Activated CD4-positive, alpha-beta T cell treated with anti-CD3 and anti-CD28 coated beads for 4 hours (primary cell): ENCODE results near the gene SENP6.

Experiments used
- DNase-seq, 2 donors: peaks; one replicate each; pipeline ENCODE4 v3.0.0-alpha.2; 2020

Gene SENP6

DNA sequence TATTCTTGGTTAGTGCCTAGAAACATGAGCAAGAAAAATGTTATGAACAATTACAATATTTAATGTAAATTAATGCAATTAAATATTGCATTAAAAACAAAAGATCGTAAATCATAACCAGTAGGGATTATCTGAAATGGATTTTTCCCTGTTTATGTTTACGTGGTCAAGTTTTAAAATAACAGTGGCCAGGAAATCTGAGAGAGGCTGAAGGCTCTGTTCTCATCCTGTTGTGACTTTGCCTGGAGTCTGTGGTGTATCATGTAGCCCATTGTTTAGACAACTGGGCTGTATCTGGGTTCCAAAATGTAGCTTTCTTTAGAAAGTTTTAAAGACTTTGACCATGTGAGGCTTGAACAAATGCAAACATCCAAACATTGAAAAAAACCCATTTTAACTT, 149.8 kb downstream of the SENP6 start:
- no peak for DNase-seq

DNA sequence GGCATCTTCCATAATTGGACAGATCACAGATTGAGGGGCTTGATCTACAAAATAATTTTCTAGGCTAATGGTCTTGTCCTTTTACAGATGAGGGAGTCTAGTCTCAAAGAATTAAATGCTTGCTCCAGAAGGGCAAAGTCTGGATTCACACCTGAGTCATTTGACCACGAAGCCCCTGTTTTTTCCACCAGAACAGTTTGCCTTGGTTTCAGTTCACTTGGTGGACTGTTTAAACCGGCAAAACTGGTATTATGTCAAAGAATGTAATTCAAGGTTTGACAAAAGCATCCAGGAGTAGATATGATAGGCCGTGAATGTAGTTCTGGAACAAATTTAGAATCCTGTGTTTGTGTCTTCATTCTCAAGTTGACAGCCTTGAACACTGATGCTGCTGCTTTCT, 150.7 kb downstream of the SENP6 start:
- no peak for DNase-seq

DNA sequence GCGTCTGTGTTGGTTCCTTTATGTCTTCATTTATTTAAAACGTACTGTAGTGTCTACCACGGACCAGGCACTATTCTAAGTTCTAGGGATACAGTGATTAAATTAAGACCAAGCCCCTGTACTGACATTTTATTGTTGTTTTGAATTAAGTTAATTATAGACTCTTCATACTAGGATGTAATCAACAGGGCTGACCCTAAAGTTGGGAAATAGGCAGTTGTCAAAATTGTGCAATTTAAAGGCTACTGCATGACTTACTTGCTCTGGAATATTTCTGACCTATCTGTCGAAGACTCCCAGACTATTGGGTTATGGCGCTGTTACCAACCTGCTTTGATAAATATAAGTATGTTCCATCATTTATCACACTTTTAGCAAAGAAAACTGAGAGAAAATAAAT, 154.0 kb downstream of the SENP6 start:
- no peak for DNase-seq

DNA sequence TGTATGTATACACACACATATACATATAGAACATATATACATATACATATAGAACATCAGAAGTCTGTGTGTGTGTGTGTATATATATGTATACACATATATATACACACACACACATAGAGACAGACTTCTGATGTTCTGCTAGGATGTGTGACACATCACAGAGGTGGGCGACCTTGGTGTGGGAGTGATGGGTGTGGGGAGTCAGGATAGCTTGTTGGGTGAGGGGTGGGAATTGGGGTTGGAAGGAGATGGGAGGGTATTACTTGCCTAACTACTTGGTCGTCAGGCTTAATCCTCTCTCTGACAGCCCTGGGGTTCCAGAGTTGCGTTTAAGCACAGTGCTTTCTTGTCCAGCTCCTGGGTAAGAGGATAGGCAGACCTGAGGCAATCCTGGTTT, 155.6 kb downstream of the SENP6 start:
- DNase-seq: no peak

DNA sequence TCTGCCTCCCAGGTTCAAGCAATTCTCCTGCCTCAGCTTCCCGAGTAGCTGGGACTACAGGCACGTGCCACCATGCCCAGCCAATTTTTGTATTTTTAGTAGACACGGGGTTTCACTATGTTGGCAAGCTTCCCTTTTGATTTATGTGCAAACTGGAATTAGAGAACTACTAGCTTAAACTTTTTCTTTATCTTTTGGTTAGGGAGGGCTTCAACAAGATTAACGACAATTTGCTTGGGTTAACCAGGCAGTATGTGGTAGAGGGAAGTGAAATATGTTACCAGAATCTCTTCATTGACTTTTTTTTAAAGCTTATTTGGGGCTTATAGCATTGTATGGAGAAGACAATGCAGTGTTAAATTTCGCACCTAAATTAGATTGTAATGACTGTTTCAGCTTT, 156.4 kb downstream of the SENP6 start:
- no peak for DNase-seq

DNA sequence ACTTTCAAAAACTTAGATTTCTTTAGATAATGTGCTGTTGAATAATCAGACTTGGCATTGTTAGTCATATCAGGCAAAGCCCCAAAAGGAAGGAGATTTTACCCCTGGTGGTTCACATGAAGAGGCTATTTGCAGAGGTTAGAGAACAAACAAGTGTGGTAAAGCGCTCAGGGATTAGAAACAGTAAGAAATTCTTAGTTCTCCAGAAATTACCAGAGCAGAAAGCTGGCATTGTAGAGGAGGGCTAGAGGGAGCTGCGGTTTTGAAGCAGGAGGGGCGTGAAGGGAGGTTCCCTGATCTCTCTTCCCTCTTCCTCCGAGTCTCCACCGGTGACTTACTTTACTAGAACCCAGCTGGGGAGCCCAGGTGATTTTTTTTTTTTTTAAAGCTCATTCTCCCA, 157.5 kb downstream of the SENP6 start:
- DNase-seq: no peak

DNA sequence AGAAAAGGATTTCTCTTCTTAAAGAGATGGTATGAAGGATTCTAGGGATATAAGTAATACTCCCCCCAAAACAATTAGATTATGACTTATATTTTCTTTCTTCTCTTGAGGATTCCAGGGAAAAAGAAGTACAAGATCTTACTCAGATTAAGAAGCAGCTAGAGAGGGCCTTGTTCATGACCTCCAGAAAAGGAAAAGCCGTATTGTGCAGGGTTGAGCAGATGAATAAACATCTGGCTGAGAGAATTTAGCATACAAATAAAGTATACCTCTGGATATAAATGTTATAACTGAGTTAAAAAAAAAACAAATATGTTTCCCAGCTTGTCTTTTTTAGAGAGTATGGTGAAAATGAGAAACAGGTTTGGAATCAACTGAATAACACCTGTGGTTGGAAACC, 158.6 kb downstream of the SENP6 start:
- DNase-seq: no peak

DNA sequence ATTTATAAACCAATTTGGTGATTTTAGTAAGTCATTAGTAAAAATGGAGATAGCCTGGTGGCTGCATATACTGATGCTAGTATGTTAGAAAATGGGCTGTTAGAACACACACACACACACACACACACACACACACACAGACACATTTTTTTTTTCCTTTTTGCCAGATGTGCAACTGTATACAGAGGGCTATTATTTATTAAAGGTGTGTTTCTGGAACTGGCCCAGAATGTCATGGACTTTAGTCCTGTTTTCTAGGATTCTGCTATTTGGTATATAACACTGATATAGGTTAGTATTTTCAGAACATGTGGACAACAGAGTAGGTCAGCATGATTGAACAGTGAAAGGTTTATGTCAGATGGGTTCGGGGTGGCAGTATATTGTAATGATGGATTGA, 159.8 kb downstream of the SENP6 start:
- DNase-seq: no peak

DNA sequence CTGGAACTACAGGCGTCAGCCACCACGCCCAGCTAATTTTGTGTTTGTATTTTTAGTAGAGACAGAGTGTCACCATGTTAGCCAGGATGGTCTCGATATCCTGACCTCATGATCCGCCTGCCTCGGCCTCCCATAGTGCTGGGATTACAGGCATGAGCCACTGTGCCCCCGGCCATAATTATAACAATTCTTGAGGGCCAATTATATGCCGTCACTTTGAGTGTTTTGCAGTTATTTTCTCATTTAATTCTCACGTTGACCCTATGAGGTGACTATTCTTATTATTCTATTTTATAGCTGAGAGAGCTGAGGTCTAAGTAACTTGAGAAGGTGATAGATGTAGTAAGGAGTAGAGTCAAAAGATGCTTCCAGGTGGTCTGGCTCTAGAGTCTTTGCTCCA, 160.4 kb downstream of the SENP6 start:
- DNase-seq: no peak

DNA sequence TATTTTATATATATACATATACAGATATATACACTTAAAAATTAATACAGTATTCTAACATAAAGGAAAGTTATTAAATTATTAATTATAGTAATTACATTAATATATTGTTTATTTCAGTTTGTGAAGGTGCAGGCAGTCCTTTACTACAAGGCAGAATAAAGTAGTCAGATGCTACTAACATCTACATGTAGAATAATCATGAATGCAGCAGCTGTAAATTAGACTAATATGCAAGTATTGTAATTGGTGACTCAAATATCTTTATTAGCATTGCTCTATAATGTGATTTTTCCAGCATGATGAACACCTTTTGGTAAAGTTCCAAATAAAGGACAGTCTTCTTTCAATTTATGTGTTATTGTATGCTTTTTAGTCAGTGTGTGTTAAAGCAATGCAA, 164.7 kb downstream of the SENP6 start:
- no peak for DNase-seq
